Activated T-helper 1 cell treated with anti-CD3 and anti-CD28 coated beads, Interleukin-12 subunit alpha, Interleukin-12 subunit beta, Interleukin-2, Interleukin-4 antibody, amounts not matched to agents 30 ng/mL and 10 ng/mL and 1 ng/mL, durations not matched to agents 14 hours and 24 hours and 36 hours (primary cell): ENCODE results near the gene FAM89B. TPM values are rescaled to one million over a fixed set of nuclear protein-coding genes. Genes with fewer than 3 reads are reported as not detected.
"Not testable (repeated sequence)": the region's sequence is repeated elsewhere in the genome, so short reads cannot be mapped to it uniquely, and the experiment has no call there.

ENCODE experiments used
- DNase-seq: peaks from one replicate; pipeline ENCODE4 v3.0.0; 2021; ENCODE audit warnings: low spot score
- H3K27ac Mint-ChIP-seq: one replicate; pipeline ENCODE4 v1.8.0; 2021; ENCODE audit warnings: mild to moderate bottlenecking, mixed read lengths
- H3K27me3 Mint-ChIP-seq: one replicate; pipeline ENCODE4 v1.8.0; 2022; ENCODE audit warnings: mild to moderate bottlenecking, moderate library complexity, mixed read lengths; ENCODE audit not compliant: insufficient read depth
- H3K36me3 Mint-ChIP-seq: one replicate; pipeline ENCODE4 v1.8.0; 2021; ENCODE audit warnings: low read depth, mixed read lengths
- H3K4me1 Mint-ChIP-seq: one replicate; pipeline ENCODE4 v1.8.0; 2021; ENCODE audit warnings: low read depth, mixed read lengths
- H3K4me3 Mint-ChIP-seq: one replicate; pipeline ENCODE4 v1.8.0; 2021; ENCODE audit warnings: mild to moderate bottlenecking, moderate library complexity, mixed read lengths
- H3K9me3 Mint-ChIP-seq: one replicate; pipeline ENCODE4 v1.8.0; 2021; ENCODE audit warnings: mixed read lengths
- intact Hi-C: fragments of 100-400 bp; cut with micrococcal nuclease; formaldehyde crosslinking; loops from one replicate; pipeline ENCODE4 v1.15.1; 2024
- total RNA-seq: library from RNA; stranded (reverse); gene quantifications from 2 replicates; pipeline ENCODE4 v1.2.3, GENCODE V29; 2022

Gene FAM89B
- 50.4 and 50.6 TPM in 2 replicates for total RNA-seq

GRCh38 chr11:65572356-65573051 lies at the start of gene FAM89B:
TSS of gene FAM89B (plus strand) at chr11:65572538. CDS start at chr11:65572670, 132 bp downstream.
- intact Hi-C loops: loop anchor here (5.0 kb wide), 3 partner anchors 530 to 695 kb away; partner anchors contain the start of genes ATG2A, EHD1 and SAC3D1
- peaks cover 27% of the 10 kb centered on the region for H3K36me3 Mint-ChIP-seq

GRCh38 chr11:65522718-65523630 lies 49.4 kb upstream of the FAM89B start:
- H3K36me3 Mint-ChIP-seq, H3K9me3 Mint-ChIP-seq, H3K27me3 Mint-ChIP-seq, DNase-seq: not testable (repeated sequence)
- Mint-ChIP-seq H3K4me1 (peaks cover 37% of the 10 kb centered on the region), H3K27ac (peak overlapping the region; percentile 82), H3K4me3 (peak overlapping the region; percentile 81)
- intact Hi-C loops: loop anchor here (1.0 kb wide), 2 partner anchors 13 to 169 kb away; partner anchors contain the start of gene TIGD3

More at GRCh38 chr11:65572356-65573051, at the start of gene FAM89B:
- H3K27me3 Mint-ChIP-seq: no peaks in the 10 kb centered on the region
- H3K27ac Mint-ChIP-seq: peak within 1 kb of the TSS; percentile 97
- H3K9me3 Mint-ChIP-seq: no peaks in the 10 kb centered on the region
- peak within 1 kb of the TSS; percentile 99 for H3K4me3 Mint-ChIP-seq
- DNase-seq: peak; percentile 88
- H3K4me1 Mint-ChIP-seq: peaks cover 51% of the 10 kb centered on the region

- peaks cover 38% of the 10 kb centered on the region for H3K4me1 Mint-ChIP-seq
- H3K27ac Mint-ChIP-seq: peak overlapping the region; percentile 82
- not testable (repeated sequence) for H3K27me3 Mint-ChIP-seq, DNase-seq, H3K36me3 Mint-ChIP-seq, H3K9me3 Mint-ChIP-seq
- H3K4me3 Mint-ChIP-seq: peak overlapping the region; percentile 81
- intact Hi-C loops: loop anchor here (1.0 kb wide), 2 partner anchors 13 to 169 kb away; partner anchors contain the start of gene TIGD3
Observed at GRCh38 chr11:65523631-65523968, 48.7 kb upstream of the FAM89B start.

- Mint-ChIP-seq H3K27me3 (no peaks in the 10 kb centered on the region), H3K9me3 (no peaks in the 10 kb centered on the region), H3K4me1 (peaks cover 42% of the 10 kb centered on the region), H3K4me3 (peak overlapping the region; percentile 81), H3K27ac (peak overlapping the region; percentile 82), H3K36me3 (peaks cover 12% of the 10 kb centered on the region)
- DNase-seq: no peak
- intact Hi-C loops: no loop called here
Observed at GRCh38 chr11:65524014-65524740, 48.2 kb upstream of the FAM89B start.

GRCh38 chr11:65524741-65525545 lies 47.4 kb upstream of the FAM89B start, which contains the start of gene SCYL1:
TSS of gene SCYL1 (plus strand) at chr11:65525083. CDS start at chr11:65525154, 71 bp downstream.
- peaks cover 15% of the 10 kb centered on the region for H3K36me3 Mint-ChIP-seq
- peaks cover 46% of the 10 kb centered on the region for H3K4me1 Mint-ChIP-seq
- peak within 1 kb of the TSS; percentile 89 for H3K4me3 Mint-ChIP-seq
- no peaks in the 10 kb centered on the region for H3K9me3 Mint-ChIP-seq
- H3K27me3 Mint-ChIP-seq: no peaks in the 10 kb centered on the region
- peak; percentile 71 for DNase-seq
- intact Hi-C loops: loop anchor here (1.0 kb wide), 2 partner anchors 15 to 21 kb away; no protein-coding TSS in a partner anchor
- H3K27ac Mint-ChIP-seq: peak within 1 kb of the TSS; percentile 82

- Mint-ChIP-seq H3K27ac (peak overlapping the region; percentile 80), H3K4me1 (peaks cover 50% of the 10 kb centered on the region), H3K4me3 (peak overlapping the region; percentile 89), H3K9me3 (no peaks in the 10 kb centered on the region), H3K27me3 (no peaks in the 10 kb centered on the region), H3K36me3 (peaks cover 20% of the 10 kb centered on the region)
- intact Hi-C loops: loop anchor here (1.0 kb wide), 2 partner anchors 14 to 20 kb away; no protein-coding TSS in a partner anchor
- DNase-seq: no peak
Observed at GRCh38 chr11:65525546-65526480, 46.5 kb upstream of the FAM89B start.

GRCh38 chr11:65526744-65527143 lies 45.6 kb upstream of the FAM89B start:
- Mint-ChIP-seq H3K4me3 (peak overlapping the region; percentile 89), H3K36me3 (peaks cover 30% of the 10 kb centered on the region), H3K9me3 (no peaks in the 10 kb centered on the region), H3K27ac (no peak overlapping the region), H3K27me3 (no peaks in the 10 kb centered on the region), H3K4me1 (peaks cover 46% of the 10 kb centered on the region)
- no peak for DNase-seq
- intact Hi-C loops: no loop called here

GRCh38 chr11:65528819-65529350 lies 43.5 kb upstream of the FAM89B start:
- intact Hi-C loops: no loop called here
- Mint-ChIP-seq H3K4me1 (peaks cover 25% of the 10 kb centered on the region), H3K27ac (no peak overlapping the region), H3K36me3 (peaks cover 33% of the 10 kb centered on the region), H3K27me3 (no peaks in the 10 kb centered on the region), H3K4me3 (no peak overlapping the region), H3K9me3 (no peaks in the 10 kb centered on the region)
- DNase-seq: no peak

- intact Hi-C loops: no loop called here
- peaks cover 18% of the 10 kb centered on the region for H3K4me1 Mint-ChIP-seq
- peaks cover 36% of the 10 kb centered on the region for H3K36me3 Mint-ChIP-seq
- H3K27me3 Mint-ChIP-seq: no peaks in the 10 kb centered on the region
- no peak for DNase-seq
- H3K9me3 Mint-ChIP-seq: no peaks in the 10 kb centered on the region
- H3K4me3 Mint-ChIP-seq: no peak overlapping the region
- no peak overlapping the region for H3K27ac Mint-ChIP-seq
Observed at GRCh38 chr11:65529475-65530156, 42.7 kb upstream of the FAM89B start.

- DNase-seq: no peak
- Mint-ChIP-seq H3K9me3 (no peaks in the 10 kb centered on the region), H3K27ac (no peak overlapping the region), H3K4me3 (no peak overlapping the region), H3K27me3 (no peaks in the 10 kb centered on the region), H3K4me1 (peaks cover 18% of the 10 kb centered on the region), H3K36me3 (peaks cover 38% of the 10 kb centered on the region)
- intact Hi-C loops: no loop called here
Observed at GRCh38 chr11:65530157-65530496, 42.2 kb upstream of the FAM89B start.
